ENCODE results near the gene MPV17. TPM values are rescaled to one million over a fixed set of nuclear protein-coding genes. Genes with fewer than 3 reads are reported as not detected.
"Not testable (repeated sequence)": the region's sequence is repeated elsewhere in the genome, so short reads cannot be mapped to it uniquely, and the experiment has no call there.

MPV17 gene
- total and polyA plus RNA-seq, 8 donors: 91.6 to 106 (median 99.0) TPM

GRCh38 chr2:27270670-27271069, 52.2 kb downstream of the MPV17 start:
- DNase-seq (no peak), ATAC-seq (no peak)
- TF ChIP-seq CTCF (IDR thresholded peaks at IDR 0.05): no peak
- intact Hi-C loops (cut with DNase I): no loop called here
- peaks cover 2 to 52% of the 10 kb centered on the region in 2 donors for H3K27me3 ChIP-seq
- no peaks in the 10 kb centered on the region for H3K4me1 ChIP-seq
- H3K4me3 ChIP-seq: no peak overlapping the region
- no peaks in the 10 kb centered on the region for H3K9me3 ChIP-seq
- H3K27ac ChIP-seq: no peak overlapping the region
- no peaks in the 10 kb centered on the region for H3K36me3 ChIP-seq

- intact Hi-C loops (cut with DNase I): no loop called here
- Histone ChIP-seq H3K4me1 (peaks cover 0 to 2% of the 10 kb centered on the region in 2 donors), H3K9me3 (no peaks in the 10 kb centered on the region), H3K4me3 (no peak overlapping the region), H3K27me3 (peaks cover 6 to 53% of the 10 kb centered on the region in 2 donors), H3K27ac (no peak overlapping the region), H3K36me3 (no peaks in the 10 kb centered on the region)
- DNase-seq (no peak), ATAC-seq (no peak)
- no peak for TF ChIP-seq CTCF (IDR thresholded peaks at IDR 0.05)
These were observed 52.8 kb downstream of the MPV17 start for GRCh38 chr2:27270131-27270530.

- intact Hi-C loops (cut with DNase I); ATAC-seq; DNase-seq; H3K36me3 ChIP-seq; H3K9me3 ChIP-seq; H3K27ac ChIP-seq; H3K4me3 ChIP-seq: not testable (repeated sequence)
- Histone ChIP-seq H3K27me3 (peaks cover 25 to 69% of the 10 kb centered on the region in 2 donors), H3K4me1 (peaks cover 7 to 20% of the 10 kb centered on the region in 2 donors)
These were observed 54.6 kb downstream of the MPV17 start for GRCh38 chr2:27268296-27268695.

GRCh38 chr2:27265536-27265870, 57.4 kb downstream of the MPV17 start:
- peaks cover 17 to 36% of the 10 kb centered on the region in 2 donors for H3K4me1 ChIP-seq
- H3K27me3 ChIP-seq: peaks cover 51 to 88% of the 10 kb centered on the region in 2 donors

GRCh38 chr2:27264753-27265535, 58.0 kb downstream of the MPV17 start:
- peaks cover 17 to 36% of the 10 kb centered on the region in 2 donors for H3K4me1 ChIP-seq
- ATAC-seq (peak; percentile 80), DNase-seq (peak in 3 of 4 donors; percentile 68 to 89 (median 77))
- intact Hi-C loops (cut with DNase I): no loop called here
- H3K36me3 ChIP-seq: no peaks in the 10 kb centered on the region
- H3K27me3 ChIP-seq: peaks cover 51 to 88% of the 10 kb centered on the region in 2 donors
- TF ChIP-seq CTCF (IDR thresholded peaks at IDR 0.05): peak; percentile 42 to 56
- no peak overlapping the region for H3K27ac ChIP-seq
- H3K4me3 ChIP-seq: peak overlapping the region; percentile 6 to 38
- H3K9me3 ChIP-seq: no peaks in the 10 kb centered on the region

More at GRCh38 chr2:27265536-27265870, 57.4 kb downstream of the MPV17 start:
- Histone ChIP-seq H3K9me3 (no peaks in the 10 kb centered on the region), H3K4me3 (no peak overlapping the region), H3K27ac (no peak overlapping the region), H3K36me3 (no peaks in the 10 kb centered on the region)
- intact Hi-C loops (cut with DNase I): no loop called here
- DNase-seq: no peak
- no peak for TF ChIP-seq CTCF (IDR thresholded peaks at IDR 0.05)
- ATAC-seq: no peak

All from left lung (tissue), 10 donors.